HEK293T (cell line): Measurements from ENCODE around the gene OR51B4.

Experiments used
- CTCF ChIA-PET: fragments of 350-600 bp; formaldehyde crosslinking; extraction: SDS; loops from one replicate; lab custom pipeline; 2021; ENCODE audit warnings: antibody characterized with exemption, inconsistent platforms; lab: Yijun Ruan, JAX
- POLR2A ChIA-PET: fragments of 350-600 bp; formaldehyde crosslinking; extraction: SDS; loops from one replicate; lab custom pipeline; 2020; ENCODE audit warnings: antibody characterized with exemption, inconsistent platforms; lab: Yijun Ruan, JAX
- DNase-seq: peaks from one replicate; pipeline ENCODE4 v3.0.0; 2012; ENCODE audit warnings: mixed read lengths; ENCODE audit errors: extremely low spot score
- ARNT ChIP-seq: fragments of 450-650 bp; IDR thresholded peaks from 2 replicates; pipeline ENCODE4 v1.6.1; 2017; ENCODE audit warnings: mild to moderate bottlenecking
- BHLHE40 ChIP-seq: fragments of 450-650 bp; IDR thresholded peaks from 2 replicates; pipeline ENCODE4 v1.6.1; 2016; ENCODE audit warnings: mild to moderate bottlenecking, moderate library complexity, borderline replicate concordance
- CTBP1 ChIP-seq: fragments of 450-650 bp; IDR thresholded peaks from 2 replicates; pipeline ENCODE4 v1.6.1; 2016; ENCODE audit warnings: borderline replicate concordance
- ELF4 ChIP-seq: fragments of 450-650 bp; IDR thresholded peaks from 2 replicates; pipeline ENCODE4 v1.6.1; 2017; ENCODE audit warnings: antibody characterized with exemption
- FOXA1 ChIP-seq: fragments of 450-650 bp; IDR thresholded peaks from 2 replicates; pipeline ENCODE4 v1.6.1; 2016; ENCODE audit warnings: mild to moderate bottlenecking
- FOXK2 ChIP-seq: fragments of 450-650 bp; IDR thresholded peaks from 2 replicates; pipeline ENCODE4 v1.6.1; 2016; ENCODE audit warnings: mild to moderate bottlenecking
- FOXM1 ChIP-seq: fragments of 450-650 bp; IDR thresholded peaks from 2 replicates; pipeline ENCODE4 v1.6.1; 2017; ENCODE audit warnings: mild to moderate bottlenecking, borderline replicate concordance
- HDGF ChIP-seq: fragments of 450-650 bp; IDR thresholded peaks from 2 replicates; pipeline ENCODE4 v1.6.1; 2017; ENCODE audit warnings: antibody characterized with exemption, borderline replicate concordance
- L3MBTL2 ChIP-seq: fragments of 450-650 bp; conservative IDR thresholded peaks from 2 replicates; pipeline ENCODE4 v1.6.1; 2016; ENCODE audit warnings: mild to moderate bottlenecking
- LEF1 ChIP-seq: fragments of 450-650 bp; IDR thresholded peaks from 2 replicates; pipeline ENCODE4 v1.6.1; 2017; ENCODE audit warnings: mild to moderate bottlenecking, borderline replicate concordance
- NFRKB ChIP-seq: fragments of 450-650 bp; IDR thresholded peaks from 2 replicates; pipeline ENCODE4 v1.6.1; 2016; ENCODE audit warnings: mild to moderate bottlenecking, moderate library complexity
- SP1 ChIP-seq: fragments of 450-650 bp; IDR thresholded peaks from 2 replicates; pipeline ENCODE4 v1.6.1; 2017
- SUZ12 ChIP-seq: fragments of 450-650 bp; IDR thresholded peaks from 2 replicates; pipeline ENCODE4 v1.6.1; 2016; ENCODE audit warnings: mild to moderate bottlenecking
- TARDBP ChIP-seq: fragments of 450-650 bp; IDR thresholded peaks from 2 replicates; pipeline ENCODE4 v1.6.1; 2016
- ZNF384 ChIP-seq: fragments of 450-650 bp; IDR thresholded peaks from 2 replicates; pipeline ENCODE4 v1.6.1; 2016
- TF ChIP-seq, protein P1 (sequence below): fragments of 450-650 bp; IDR thresholded peaks from 2 replicates; pipeline ENCODE4 v1.6.1; 2016

The OR51B4 gene

DNA sequence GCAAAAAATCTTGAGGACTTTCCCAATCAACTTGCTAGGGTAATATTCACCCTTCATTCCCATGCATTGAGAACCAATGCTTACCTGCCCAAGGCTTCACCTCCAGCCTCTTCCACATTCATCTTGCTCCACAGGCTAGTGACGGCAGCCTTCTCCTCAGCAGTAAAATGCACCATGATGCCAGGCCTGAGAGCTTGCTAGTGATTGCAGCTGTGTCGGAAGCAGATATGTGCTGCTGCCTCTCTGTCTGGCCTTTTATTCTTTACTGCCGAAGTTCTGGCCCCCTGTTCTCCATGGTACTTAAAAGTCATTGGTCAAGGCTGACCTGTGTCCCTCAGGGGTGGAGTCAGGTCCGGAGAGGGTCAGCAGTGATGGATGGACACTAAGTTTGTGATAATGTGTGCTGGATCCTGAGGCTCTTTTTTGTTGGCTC lies 32.0 kb downstream of the OR51B4 start, which contains the start of gene HBE1:
TSS of gene HBE1 (minus strand) at position 231 of the 433 bp plus-strand sequence. CDS start at position 176, 55 bp downstream.
- CTCF ChIA-PET: no interaction called here
- TF ChIP-seq FOXK2: no peak
- TF ChIP-seq HDGF: no peak
- TF ChIP-seq BHLHE40: no peak
- TF ChIP-seq, protein P1, sequence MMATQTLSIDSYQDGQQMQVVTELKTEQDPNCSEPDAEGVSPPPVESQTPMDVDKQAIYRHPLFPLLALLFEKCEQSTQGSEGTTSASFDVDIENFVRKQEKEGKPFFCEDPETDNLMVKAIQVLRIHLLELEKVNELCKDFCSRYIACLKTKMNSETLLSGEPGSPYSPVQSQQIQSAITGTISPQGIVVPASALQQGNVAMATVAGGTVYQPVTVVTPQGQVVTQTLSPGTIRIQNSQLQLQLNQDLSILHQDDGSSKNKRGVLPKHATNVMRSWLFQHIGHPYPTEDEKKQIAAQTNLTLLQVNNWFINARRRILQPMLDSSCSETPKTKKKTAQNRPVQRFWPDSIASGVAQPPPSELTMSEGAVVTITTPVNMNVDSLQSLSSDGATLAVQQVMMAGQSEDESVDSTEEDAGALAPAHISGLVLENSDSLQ: no peak
- no peak for TF ChIP-seq ELF4
- TF ChIP-seq LEF1: no peak
- TF ChIP-seq L3MBTL2: no peak
- no peak for TF ChIP-seq SP1
- POLR2A ChIA-PET: no interaction called here
- no peak for DNase-seq

DNA sequence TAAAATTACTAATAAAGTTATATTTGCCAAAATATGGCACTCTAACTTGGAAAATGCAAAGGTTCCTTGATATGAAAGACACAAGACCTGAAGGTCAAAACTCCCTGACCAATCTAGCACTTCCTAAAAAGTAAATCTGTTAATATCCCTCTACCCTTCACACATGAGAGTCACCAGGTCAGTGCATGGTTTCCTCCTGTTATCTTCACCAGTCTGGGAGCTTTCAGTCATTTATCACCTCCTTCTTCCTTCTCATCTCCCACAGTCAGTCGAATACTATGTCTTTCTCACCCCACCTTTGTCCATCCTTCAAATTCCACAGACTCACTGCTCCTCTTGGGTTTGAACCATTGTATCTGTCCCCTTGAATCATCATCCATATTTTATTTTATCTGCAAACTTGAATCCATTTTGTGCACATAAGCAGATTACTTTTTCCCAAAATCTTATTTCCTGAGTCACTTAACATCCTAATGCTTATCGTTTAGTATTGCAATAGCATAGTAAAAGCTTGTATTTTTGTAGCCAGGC lies 34.6 kb downstream of the OR51B4 start:
- POLR2A ChIA-PET: no interaction called here
- CTCF ChIA-PET: no interaction called here
- no peak for TF ChIP-seq HDGF
- no peak for TF ChIP-seq SUZ12
- TF ChIP-seq FOXA1: no peak
- no peak for TF ChIP-seq FOXM1
- TF ChIP-seq NFRKB: no peak
- no peak for TF ChIP-seq ARNT
- TF ChIP-seq ZNF384: no peak
- TF ChIP-seq FOXK2: no peak
- TF ChIP-seq BHLHE40: no peak
- TF ChIP-seq ELF4: no peak
- TF ChIP-seq L3MBTL2: no peak
- TF ChIP-seq, protein P1: no peak
- no peak for TF ChIP-seq SP1
- no peak for TF ChIP-seq CTBP1
- no peak for TF ChIP-seq TARDBP
- TF ChIP-seq LEF1: no peak
- DNase-seq: no peak

DNA sequence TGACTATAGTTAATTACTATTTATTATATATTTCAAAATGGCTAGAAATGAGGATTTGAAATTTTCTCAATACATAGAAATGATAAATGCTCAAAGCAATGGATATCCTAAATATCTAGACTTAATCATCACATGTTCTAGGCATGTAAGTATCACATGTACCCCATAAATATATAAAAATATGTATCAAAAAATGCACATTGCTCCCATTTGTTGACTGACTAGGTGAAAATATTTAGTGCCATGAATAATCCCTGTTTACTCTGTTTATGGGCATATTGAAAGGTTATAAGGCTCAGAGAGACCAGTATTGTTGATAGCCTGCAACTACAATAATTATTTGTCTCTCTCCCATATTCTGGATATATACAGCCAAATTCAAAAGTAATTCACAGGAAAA lies 35.1 kb downstream of the OR51B4 start:
- TF ChIP-seq CTBP1 (no peak), ARNT (no peak), FOXA1 (no peak), TARDBP (no peak), FOXM1 (no peak), FOXK2 (no peak), ELF4 (no peak), SUZ12 (no peak), ZNF384 (no peak), SP1 (no peak), L3MBTL2 (no peak), HDGF (no peak), LEF1 (no peak), BHLHE40 (no peak), NFRKB (no peak)
- TF ChIP-seq, protein P1: no peak
- POLR2A ChIA-PET: no interaction called here
- CTCF ChIA-PET: no interaction called here
- DNase-seq: no peak

DNA sequence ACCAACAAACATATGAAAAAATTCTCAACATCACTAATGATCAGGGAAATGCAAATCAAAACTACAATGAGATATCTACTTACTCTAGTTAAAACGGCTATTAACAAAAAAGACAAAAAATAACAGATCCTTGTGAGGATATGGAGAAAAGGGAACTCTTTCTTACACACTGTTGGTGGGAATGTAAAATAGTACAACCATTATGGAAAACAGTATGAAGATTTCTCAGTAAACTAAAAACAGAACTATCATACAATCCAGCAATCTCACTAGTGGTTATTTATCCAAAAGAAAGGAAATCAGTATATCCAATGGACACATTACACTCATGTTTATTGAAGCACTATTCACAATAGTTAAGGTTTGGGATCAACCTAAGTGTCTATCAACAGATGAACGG lies 35.9 kb downstream of the OR51B4 start:
- POLR2A ChIA-PET: no interaction called here
- CTCF ChIA-PET: no interaction called here
- no peak for DNase-seq
- no peak for TF ChIP-seq TARDBP
- no peak for TF ChIP-seq NFRKB
- no peak for TF ChIP-seq FOXK2
- no peak for TF ChIP-seq SUZ12
- TF ChIP-seq L3MBTL2: no peak
- TF ChIP-seq HDGF: no peak
- no peak for TF ChIP-seq SP1
- TF ChIP-seq FOXM1: no peak
- no peak for TF ChIP-seq ELF4
- no peak for TF ChIP-seq ARNT
- TF ChIP-seq FOXA1: no peak
- no peak for TF ChIP-seq LEF1
- TF ChIP-seq BHLHE40: no peak
- TF ChIP-seq CTBP1: no peak
- TF ChIP-seq, protein P1: no peak
- no peak for TF ChIP-seq ZNF384

DNA sequence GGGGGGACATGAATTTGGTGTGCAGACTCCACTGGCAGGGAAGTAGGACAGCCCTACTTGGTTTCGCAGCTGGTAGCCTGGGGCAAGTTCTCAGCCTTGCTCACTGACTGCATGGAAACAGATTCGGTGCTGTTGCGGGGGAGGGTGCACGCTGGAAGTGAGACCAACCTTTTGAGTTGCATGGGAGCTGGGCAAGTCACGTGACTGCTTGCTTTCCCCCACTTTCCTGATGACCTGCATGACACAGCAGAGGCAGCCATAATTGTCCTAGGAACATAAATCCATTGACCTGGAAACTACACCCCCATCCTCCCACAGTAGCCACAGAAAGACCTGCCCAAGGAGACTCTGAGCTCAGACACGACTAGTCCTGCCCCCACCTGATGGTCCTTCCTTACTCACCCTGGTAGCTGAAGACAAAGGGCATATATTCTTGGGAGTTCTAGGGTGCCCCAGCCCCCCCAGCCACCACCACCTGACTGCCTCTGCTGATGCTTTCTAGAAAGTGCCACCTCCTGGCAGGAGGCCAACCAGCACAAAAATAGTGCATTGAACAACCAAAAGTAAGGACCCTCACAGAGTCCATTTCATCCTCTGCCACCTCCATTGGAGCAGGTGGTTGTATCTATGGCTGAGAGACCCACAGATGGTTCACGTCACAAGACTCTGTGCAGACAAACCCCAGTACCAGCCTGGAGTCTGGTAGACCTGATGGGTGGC lies 43.0 kb downstream of the OR51B4 start:
- DNase-seq: no peak
- ChIA-PET CTCF (no interaction called here), POLR2A (no interaction called here)
- TF ChIP-seq FOXK2: no peak
- no peak for TF ChIP-seq ARNT
- TF ChIP-seq SP1: no peak
- no peak for TF ChIP-seq FOXM1
- no peak for TF ChIP-seq ZNF384
